Gastroesophageal sphincter (tissue), 3 donors: ENCODE data around the gene PSMD1.

Experiments used
- CTCF ChIP-seq, 4 experiments: fragments of 200-600 bp in 2 of 4; fragments of 450-650 bp in 2 of 4; sonication (generic) in 1 of 4; IDR thresholded peaks; one replicate each; pipeline ENCODE4 v1.5.1; 2017 to 2019; ENCODE audit warnings: antibody characterized with exemption in 4 of 4, mild to moderate bottlenecking in 2 of 4, moderate library complexity in 2 of 4
- POLR2A ChIP-seq, 2 donors: fragments of 450-650 bp; IDR thresholded peaks; one replicate each; pipeline ENCODE4 v1.6.1; 2017; ENCODE audit warnings: antibody characterized with exemption in 2 of 2, mild to moderate bottlenecking in 2 of 2, moderate library complexity in 1 of 2
- POLR2AphosphoS5 ChIP-seq: sonication (generic); formaldehyde crosslinking; IDR thresholded peaks from one replicate; pipeline ENCODE4 v1.6.1; 2017; ENCODE audit warnings: antibody characterized with exemption

DNA sequence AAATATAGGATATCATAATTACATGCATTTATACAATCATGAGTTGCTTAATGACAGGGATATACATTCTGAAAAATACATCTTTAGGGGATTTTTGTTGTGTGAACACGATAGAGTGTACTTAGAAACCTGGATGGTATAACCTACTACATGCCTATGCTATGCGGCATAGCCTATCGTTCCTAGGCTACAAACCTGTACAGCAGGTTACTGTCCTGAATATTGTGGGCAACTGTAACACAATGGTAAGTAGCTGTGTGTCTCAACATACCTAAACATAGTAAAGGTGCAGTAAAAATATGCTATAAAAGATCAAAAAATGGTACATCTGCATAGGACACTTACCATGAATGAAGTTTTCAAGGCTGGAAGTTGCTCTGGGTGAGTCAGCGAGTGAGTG is 12.9 kb upstream of the PSMD1 start:
- TF ChIP-seq CTCF (IDR thresholded peaks at IDR 0.05), result no peak
- no peak for TF ChIP-seq POLR2AphosphoS5
- TF ChIP-seq POLR2A (IDR thresholded peaks at IDR 0.05), result no peak
